Measurements from ENCODE around the gene RAB13. TPM values are rescaled to one million over a fixed set of nuclear protein-coding genes. Genes with fewer than 3 reads are reported as not detected.

The RAB13 gene
- total and polyA plus RNA-seq, 2 donors (not counting 3 experiments of a cell fraction or from before 2014, with no cell fraction given), result 76.0 to 124 TPM

GRCh38 chr1:153941826-153942725 is 44.1 kb downstream of the RAB13 start:
- H3K9ac ChIP-seq (replicated peaks; ENCODE audit: extremely low read depth, insufficient read depth, low read length), result no peak overlapping the region
- DNase-seq (ENCODE audit: low read depth, low spot score), result no peak
- no peaks in the 10 kb centered on the region for H3K9me1 ChIP-seq (replicated peaks; ENCODE audit: control insufficient read depth, extremely low read depth, insufficient read depth, low read length)
- peaks cover 16% of the 10 kb centered on the region for H3K79me2 ChIP-seq (ENCODE audit: control insufficient read depth, insufficient read depth, low read length)
- peaks cover 2 to 36% of the 10 kb centered on the region in 2 experiments for H3K36me3 ChIP-seq (ENCODE audit: control insufficient read depth in 2 of 2, extremely low read depth in 1 of 2, insufficient read depth in 2 of 2, low read length in 2 of 2)
- no peak overlapping the region for H3K27ac ChIP-seq (ENCODE audit: insufficient read depth, low read depth, low read length)
- no peaks in the 10 kb centered on the region for H3K9me3 ChIP-seq (replicated peaks; ENCODE audit: control insufficient read depth, insufficient read depth, low read length)
- H3K4me3 ChIP-seq (replicated peaks in 1 of 3; ENCODE audit: insufficient read depth in 1 of 3, low read depth in 1 of 3, low read length in 3 of 3), result no peak overlapping the region
- no peak overlapping the region for H3K4me2 ChIP-seq (ENCODE audit: insufficient read depth, low read length)
- peaks cover 9% of the 10 kb centered on the region for H3K4me1 ChIP-seq (ENCODE audit: control insufficient read depth, extremely low read depth, insufficient read depth, low read length)
- POLR2A ChIA-PET, result no interaction called here
- H4K20me1 ChIP-seq (replicated peaks; ENCODE audit: control insufficient read depth, extremely low read depth, insufficient read depth, low read length), result no peaks in the 10 kb centered on the region
- intact Hi-C loops (cut with micrococcal nuclease), result no loop called here
- dilution Hi-C loops (cut with MboI; ENCODE audit: extremely low pct_ligation_motif_present, low sequenced_read_pairs), result no loop called here
- FAIRE-seq, result no peak
- CTCF ChIA-PET, result no interaction called here
- no TSS peak for BruUV-seq (replicated peaks)
- no peak overlapping the region for H2AFZ ChIP-seq (ENCODE audit: low read depth, low read length)
- H3K27me3 ChIP-seq (ENCODE audit: control insufficient read depth in 2 of 2, insufficient read depth in 2 of 2, low read length in 2 of 2), result no peaks in the 10 kb centered on the region
- TF ChIP-seq EZH2 (IDR thresholded peaks at IDR 0.05; ENCODE audit: borderline replicate concordance, low read depth, low read length, severe bottlenecking), result no peak
- TF ChIP-seq JUN (IDR thresholded peaks at IDR 0.05; ENCODE audit: borderline replicate concordance, insufficient read depth, insufficient read length, low read depth), result no peak
- no peak for TF ChIP-seq GATA2 (IDR thresholded peaks at IDR 0.05; ENCODE audit: insufficient read depth, insufficient read length, low read depth, low read length)
- no peak for TF ChIP-seq FOS (IDR thresholded peaks at IDR 0.05; ENCODE audit: borderline replicate concordance, insufficient read depth, low read length)
- no peak for TF ChIP-seq POLR2A (IDR thresholded peaks at IDR 0.05; ENCODE audit: low read depth, low read length)
- TF ChIP-seq CTCF (IDR thresholded peaks at IDR 0.05; ENCODE audit: extremely low read depth in 1 of 2, insufficient read depth in 1 of 2, low read depth in 1 of 2, low read length in 2 of 2), result no peak
- no peak for TF ChIP-seq POLR2AphosphoS5 (IDR thresholded peaks at IDR 0.05; ENCODE audit: insufficient read depth, low read depth, low read length)
- no peak for TF ChIP-seq MAX (IDR thresholded peaks at IDR 0.05; ENCODE audit: insufficient read depth, insufficient read length)
- no peak for TF ChIP-seq MYC (IDR thresholded peaks at IDR 0.05; ENCODE audit: low read depth, low read length)
